Measurements from ENCODE around the gene DYNLT2.

The DYNLT2 gene

DNA sequence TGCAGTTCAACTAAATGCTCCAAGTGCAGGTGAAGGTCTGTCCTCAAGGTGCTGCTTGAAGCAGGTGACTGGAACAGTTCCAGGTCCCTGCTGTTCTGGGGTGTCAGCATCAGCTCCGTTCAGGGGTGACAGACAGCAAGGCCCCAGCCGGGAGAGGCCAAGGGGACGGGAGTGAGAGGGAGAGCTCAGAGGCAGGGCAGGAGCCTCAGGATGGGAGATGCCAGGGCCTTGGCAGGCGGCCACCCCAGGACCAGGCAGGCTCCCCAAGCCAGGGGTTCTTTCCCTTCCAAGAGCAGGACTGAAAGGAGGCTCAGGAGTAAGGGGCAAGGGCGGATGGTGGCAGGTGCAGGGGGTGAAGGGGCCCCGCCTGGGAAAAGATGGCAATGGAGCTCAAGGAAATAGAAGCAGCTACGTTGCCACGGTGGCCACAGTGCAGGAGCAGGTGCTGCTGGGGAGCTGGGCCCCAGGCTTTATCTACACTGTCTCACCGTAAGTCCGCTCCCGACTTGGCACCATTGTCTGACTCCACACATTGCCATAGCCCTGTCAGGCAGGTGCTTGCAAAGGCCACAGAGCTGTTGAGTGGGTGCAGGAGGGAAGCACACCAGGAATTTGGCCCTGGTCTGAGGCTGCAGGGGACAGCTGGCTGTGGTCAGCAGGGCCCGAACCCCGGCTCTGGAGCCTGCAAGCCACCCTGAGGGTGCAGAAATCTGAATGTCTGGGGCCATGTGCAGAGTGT is 43.1 kb upstream of the DYNLT2 start:
- TF ChIP-seq CTCF (IDR thresholded peaks at IDR 0.05): no peak

DNA sequence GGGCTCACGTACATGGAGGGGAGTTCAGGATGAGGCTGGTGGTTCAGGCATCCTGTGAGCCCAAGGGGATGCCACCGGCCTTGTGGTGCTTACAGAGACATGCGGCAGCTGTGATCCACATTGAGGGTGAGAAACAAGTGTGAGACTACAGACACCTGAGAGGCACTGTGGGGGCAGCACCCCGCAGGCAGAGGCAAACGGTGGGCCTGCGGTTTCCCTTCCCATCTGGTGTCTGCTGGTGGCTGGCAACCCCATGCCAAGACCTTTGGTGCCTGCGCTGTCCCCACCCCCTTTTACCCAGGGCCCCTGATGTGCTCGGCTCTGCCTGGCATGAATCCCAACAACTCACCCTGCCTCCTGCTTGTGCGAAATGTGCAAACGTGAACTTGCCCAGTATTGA is 42.0 kb upstream of the DYNLT2 start:
- no peak for TF ChIP-seq CTCF (IDR thresholded peaks at IDR 0.05)

DNA sequence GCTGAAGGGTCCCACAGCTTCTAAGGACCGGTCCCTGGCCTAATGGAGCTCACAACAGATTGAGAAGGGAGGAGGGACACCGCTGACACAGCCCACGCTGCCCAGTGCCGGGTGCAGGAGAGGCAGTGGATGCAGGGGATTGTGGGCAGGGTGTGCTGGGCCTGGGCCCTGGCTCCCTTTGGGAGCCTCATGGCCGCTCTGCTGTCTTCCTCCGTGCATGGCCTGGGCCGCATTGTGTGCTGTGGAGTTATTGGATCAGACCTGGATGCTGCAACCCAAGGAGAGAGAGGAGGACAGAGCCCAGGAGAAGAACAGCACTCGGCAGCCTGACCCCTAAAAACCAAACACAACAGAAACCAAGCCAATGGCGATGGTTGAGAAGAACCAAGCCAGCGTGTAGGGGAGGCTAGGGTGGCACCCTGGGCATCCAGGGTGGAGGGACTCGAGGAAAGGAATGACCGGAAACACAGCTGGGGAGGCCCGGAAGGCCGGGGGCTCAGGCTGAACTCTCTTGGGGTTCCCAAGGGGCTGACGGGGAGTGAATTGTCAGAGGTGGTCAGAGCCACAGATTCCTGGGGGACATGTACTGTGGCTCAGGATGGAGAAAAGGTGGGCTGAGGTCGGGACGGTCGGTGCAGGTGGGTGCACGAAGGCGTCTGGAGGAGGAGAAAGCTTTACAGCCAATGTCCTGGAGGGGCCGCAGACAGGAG is 41.1 kb upstream of the DYNLT2 start:
- no peak for TF ChIP-seq CTCF (IDR thresholded peaks at IDR 0.05)

DNA sequence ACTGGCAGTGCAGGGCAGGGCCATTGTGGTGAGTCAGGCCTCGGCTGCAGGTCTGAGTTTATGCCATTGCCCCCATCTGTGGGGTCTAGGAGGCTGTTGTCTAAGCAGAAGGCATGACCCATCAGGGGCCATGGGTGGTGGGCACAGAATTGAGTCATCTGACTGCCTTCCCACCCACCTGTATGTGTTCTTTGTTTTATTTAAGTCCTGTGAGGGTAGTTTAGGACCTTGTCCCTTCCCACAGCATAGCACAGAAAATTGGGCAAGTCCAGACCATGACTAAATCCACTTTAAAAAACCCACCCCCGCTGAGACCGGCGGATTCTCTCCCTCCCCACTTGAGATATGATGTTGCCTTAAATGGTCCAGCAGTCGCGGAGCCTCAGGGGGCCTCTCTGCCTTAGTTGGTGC is 40.4 kb upstream of the DYNLT2 start:
- TF ChIP-seq CTCF (IDR thresholded peaks at IDR 0.05): no peak

GRCh38 chr6:169789944-169790927 is 38.9 kb upstream of the DYNLT2 start:
- TF ChIP-seq CTCF (IDR thresholded peaks at IDR 0.05): peak; percentile 99

DNA sequence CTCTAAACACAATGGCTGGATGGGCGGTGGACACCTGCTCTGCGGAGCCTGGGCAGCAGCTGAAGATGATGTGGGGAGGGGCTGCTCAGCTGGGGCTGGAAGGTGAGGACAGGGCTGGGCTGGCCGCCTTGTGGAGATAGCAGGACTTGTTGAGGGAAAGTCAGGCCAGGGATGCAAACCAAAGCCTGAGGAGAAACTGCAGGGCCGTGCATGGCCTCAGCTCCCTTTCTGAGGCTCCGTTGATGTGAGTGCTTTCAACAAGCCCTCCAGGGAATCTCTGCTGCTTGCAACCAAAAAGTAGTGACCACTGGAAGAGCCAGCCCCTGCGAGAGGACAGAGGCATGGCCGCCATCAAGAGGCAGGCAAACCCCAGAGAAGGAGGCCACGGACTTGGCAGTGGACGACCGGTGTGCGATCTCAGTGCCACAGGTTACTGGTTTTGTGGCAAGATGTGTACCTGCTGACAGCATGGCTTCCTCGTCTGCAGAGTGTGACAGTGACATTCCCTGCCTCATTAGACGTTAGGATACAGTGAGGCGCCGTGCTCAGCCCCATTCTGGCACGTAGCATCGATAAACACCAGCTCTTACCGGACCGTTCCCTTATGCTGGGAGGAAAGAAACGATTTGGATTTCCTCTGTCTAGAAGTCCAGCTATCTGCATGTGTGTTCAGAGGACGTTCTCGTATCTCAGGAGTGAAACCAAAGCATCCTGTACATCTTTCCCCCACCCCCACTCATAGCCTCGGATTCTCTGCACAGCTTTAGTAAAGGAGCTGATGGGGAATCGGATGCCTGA is 38.0 kb upstream of the DYNLT2 start:
- no peak for TF ChIP-seq CTCF (IDR thresholded peaks at IDR 0.05)

- TF ChIP-seq CTCF (IDR thresholded peaks at IDR 0.05): no peak
Measured at GRCh38 chr6:169788809-169789145, 37.4 kb upstream of the DYNLT2 start.
